Measurements from ENCODE around the gene DISC1.

DISC1 gene

DNA sequence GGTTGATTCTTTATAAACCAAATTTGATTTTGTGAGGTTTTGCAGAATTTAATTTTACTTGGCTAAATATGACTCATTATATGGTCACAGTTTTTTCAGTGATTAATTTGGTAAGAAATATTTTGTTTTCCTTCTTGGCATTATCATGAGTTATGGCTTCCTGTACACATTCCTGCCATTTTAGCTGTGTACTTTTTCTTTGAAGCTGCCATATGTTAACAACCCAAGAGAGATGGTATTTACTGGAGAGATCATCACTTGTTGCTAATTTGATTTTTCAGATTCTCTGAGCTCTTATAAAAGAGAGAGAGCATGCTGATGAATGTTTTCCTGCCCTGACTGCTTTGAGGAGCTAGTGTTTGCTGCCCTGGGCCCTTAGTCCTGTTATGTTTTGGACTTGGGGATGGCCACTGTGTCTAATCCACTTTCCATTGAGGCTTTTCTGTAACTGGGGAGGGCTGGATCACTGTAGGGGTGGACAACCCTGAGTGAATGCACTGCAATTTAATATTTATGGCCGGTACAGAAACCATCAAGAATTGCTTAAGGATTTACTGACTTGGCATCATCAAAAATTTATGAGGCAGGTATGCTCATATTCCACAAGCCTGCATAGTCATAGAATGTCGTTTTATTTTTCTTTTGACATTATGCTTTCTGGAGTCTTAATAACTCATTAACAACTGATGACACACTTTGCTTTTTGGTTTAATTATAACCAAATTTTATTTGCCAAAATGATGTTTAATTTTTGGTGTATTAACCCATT lies 200.9 kb downstream of the DISC1 start:
- peak in 1 of 2 experiments; percentile 13 for DNase-seq

DNA sequence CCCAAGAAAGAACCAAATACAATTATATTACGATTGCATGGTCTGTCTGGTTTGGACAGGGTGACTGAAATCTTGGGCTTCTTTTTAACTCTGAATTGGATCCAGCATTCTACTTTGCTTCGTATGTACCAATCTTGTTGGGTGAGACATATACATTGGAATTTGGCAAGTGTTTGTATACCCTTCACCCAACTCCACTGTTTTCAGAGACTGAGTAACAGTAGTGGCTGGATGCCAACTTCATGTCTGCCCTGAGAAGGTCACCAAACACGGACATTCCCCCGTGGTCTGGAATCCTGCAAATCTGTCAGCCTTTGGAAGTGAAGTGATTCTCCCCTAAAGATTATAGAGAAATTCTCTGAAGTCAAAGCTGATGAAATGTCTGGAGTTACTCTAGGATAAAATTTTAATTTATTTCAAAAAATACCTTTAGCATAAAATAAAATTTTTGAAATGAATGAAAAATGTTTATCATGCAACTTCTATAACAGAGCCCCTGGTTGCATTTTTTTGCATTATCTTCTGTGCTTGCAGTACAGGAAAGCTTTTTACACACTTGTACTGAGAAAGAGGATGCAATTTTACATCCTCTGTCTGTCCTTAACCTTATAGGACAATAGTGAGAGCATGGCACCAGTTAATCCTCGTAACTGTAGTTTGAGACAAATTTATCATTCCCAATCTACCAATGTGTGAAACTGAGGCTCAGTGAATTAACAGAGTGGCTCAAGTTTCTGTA lies 201.8 kb downstream of the DISC1 start:
- peak in 1 of 2 experiments; percentile 51 for DNase-seq

GRCh38 chr1:231829332-231829731 lies 202.7 kb downstream of the DISC1 start:
- no peak for DNase-seq

GRCh38 chr1:231836227-231836893 lies 209.8 kb downstream of the DISC1 start:
- DNase-seq = no peak

GRCh38 chr1:231838521-231838920 lies 211.9 kb downstream of the DISC1 start:
- DNase-seq = no peak

- no peak for DNase-seq
These were observed 213.4 kb downstream of the DISC1 start for GRCh38 chr1:231839999-231840398.

DNA sequence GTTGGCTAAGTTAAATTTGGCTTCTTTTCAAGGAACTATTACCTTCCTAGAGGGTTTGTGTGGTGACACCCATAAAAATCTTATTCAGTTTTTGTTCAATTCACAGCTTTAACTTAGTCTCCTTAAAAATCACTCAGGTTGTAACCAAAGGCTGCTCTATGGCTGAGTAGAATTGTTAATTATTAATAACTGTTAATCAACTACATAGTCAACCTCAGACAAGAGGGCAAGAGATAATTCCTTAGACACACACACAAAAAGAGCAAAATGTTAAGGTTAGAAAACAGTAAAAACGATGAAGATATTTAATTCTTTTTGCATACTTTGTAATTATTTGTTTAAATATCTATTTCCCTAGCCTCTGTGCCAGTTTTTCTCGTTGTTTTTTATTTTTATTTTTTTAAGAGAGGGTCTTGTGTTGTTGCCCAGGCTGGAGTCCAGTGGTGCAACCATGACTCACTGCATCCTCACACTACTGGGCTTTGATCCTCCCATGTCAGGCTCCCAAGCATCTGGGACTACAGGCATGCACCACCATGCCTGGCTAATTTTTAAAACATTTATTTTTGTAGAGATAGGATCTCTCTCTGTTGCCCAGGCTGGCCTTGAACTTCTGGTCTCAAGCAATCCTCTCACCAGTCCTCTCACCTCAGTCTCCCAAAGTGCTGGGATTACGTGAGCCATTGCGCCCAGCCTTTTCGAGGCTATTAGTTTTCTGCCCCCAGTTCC lies 215.2 kb downstream of the DISC1 start:
- DNase-seq = no peak

GRCh38 chr1:231842441-231842840 lies 215.9 kb downstream of the DISC1 start:
- DNase-seq = no peak

- peak in 1 of 2 experiments; percentile 33 for DNase-seq
These were observed 218.5 kb downstream of the DISC1 start for GRCh38 chr1:231844986-231845502.

DNA sequence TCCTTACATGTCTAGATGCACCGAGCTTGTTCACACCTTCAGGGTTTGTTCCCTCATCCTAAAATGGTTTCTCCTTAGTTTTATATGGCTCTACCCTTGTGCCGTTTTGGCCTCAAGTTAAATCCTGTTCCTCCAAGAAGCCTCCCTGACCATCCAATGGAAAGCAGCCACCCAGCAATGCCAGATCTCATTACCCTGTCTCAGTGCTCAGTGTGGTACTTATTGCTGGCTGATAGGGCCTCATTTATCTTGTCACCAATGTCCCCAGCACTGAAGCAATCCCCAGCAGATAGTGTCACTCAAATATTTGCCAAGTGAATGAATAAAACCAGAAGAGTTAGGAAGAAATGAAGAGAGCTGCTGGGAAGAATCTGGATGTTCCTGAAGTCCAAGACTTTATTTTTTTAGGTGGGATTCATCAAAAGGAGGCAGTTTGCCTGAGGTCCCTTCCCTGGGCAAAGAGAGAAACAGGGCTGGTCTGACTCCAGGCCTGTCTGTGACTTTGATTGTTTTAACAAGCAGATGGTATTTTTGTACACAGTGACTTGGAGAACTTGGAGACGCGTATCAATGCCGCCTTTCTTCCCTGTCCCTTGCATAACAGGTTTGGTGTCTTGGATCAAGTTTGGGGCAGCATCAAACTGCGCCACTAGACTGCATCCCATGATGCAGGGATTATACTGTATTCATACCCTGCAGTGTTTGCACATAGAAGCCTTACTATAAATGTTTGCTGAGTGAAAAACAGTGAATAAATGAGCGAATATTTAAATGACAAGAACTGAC lies 221.2 kb downstream of the DISC1 start:
- no peak for DNase-seq

DNA sequence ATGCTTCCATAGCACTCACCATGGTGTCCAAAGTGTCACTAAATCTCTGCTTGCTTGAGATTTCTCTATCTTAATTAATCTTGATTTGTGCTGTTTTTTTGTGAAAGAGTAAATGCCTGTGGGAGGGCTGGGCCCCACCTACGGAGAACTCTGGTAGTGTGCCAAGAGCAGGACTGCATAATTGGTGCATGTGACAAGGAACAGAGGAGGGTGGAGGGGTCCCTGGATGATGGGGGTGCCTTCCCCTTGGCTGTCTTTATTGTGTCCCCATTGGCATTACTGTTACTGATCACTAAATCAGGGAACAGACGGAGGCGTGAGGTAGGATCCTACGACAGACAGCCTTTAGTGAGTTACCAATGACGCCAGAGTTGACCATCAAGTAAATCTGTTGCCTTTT lies 223.4 kb downstream of the DISC1 start:
- no peak for DNase-seq

- no peak for DNase-seq
These were observed 224.2 kb downstream of the DISC1 start for GRCh38 chr1:231850786-231851185.

GRCh38 chr1:231853588-231854207 lies 227.1 kb downstream of the DISC1 start:
- peak in 1 of 2 experiments; percentile 37 for DNase-seq

DNA sequence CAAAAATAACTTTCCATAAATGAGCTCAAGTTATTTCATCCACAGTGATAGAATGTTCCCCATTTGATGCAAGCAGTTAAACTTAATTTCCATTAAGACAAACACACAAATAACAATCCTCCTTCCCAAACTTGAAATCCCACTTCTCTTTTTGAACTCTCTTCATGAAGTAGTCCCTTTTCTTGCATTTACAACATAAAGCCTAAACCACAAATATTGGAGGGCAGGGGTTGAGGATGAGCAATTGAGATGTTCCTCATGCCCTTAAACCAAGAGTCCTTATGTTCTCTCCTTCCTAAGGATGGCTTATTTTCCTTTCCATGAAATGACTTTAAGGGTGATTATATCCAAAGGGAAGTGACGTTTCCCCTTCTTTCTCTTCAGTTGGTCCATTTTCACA lies 228.8 kb downstream of the DISC1 start:
- DNase-seq = no peak

DNA sequence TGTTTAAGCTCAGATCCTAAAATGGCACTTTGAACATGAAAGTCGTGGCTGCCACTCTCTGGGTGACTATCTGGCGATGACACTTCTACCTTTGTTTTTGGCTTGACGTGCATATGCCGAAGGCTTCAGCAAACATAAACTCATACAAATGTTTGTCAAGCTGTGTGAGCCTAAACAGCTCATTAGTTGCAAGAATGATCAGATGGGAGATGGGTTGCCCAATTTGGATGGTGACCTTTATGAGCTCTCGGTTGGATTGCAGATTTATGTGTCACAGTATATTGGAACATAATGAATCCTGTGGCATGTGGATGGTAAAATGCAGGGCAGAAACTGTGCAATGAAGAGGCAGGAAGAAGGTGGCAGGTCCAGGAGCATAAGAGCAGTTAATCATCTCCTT lies 229.3 kb downstream of the DISC1 start:
- DNase-seq = no peak

DNA sequence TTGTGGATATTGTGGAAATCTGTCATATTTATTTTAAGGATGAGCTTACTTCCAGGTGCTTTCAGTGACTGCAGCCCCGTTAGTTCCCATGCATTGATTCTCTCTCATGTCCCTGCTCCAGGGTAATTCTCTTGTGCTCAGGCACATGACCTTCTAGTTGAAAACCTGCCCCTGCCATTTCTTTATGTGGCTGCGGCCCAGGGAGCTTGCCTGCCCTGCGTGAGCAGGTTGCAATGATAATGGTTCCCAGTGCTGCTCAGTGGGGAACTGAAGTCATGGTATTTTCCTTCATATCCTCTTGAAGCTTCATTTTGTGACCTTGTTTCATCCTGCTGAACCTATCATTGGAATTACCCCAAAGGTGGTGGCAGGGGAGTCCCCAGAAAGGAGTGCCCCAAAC lies 229.8 kb downstream of the DISC1 start:
- no peak for DNase-seq

DNA sequence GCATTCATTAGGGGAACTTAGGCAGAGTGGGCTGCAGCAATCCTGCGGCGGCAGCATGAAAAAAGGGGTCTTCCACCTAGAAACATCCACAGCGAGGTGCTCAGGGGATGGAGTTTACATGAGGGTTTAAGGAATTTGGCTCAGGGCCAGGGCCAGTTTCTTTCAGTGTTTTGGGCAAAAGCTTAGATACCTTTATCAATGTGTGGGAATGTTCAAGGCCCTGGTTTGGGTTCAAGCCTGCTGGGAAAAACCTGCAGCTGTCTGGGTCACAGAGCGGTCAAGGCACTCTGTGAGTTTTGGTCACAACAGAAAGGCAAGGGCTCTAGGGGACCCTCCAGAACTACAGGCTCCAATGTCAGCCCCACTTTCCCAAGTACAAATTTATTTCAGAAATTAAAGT lies 230.3 kb downstream of the DISC1 start:
- no peak for DNase-seq

- DNase-seq = no peak
These were observed 231.1 kb downstream of the DISC1 start for GRCh38 chr1:231857609-231858135.

GRCh38 chr1:231860221-231861088 lies 233.9 kb downstream of the DISC1 start:
- DNase-seq = no peak
